ENCODE data around the gene AK4.
"Not testable (repeated sequence)": the region's sequence is repeated elsewhere in the genome, so short reads cannot be mapped to it uniquely, and the experiment has no call there.

The AK4 gene

GRCh38 chr1:65151641-65152040, 3.6 kb downstream of the AK4 start:
- TF ChIP-seq CTCF (IDR thresholded peaks at IDR 0.05; ENCODE audit: low read depth, low read length) = no peak
- DNase-seq (ENCODE audit: extremely low read depth, low read depth) = no peak

- no peak for TF ChIP-seq CTCF (IDR thresholded peaks at IDR 0.05; ENCODE audit: low read depth, low read length)
- no peak for DNase-seq (ENCODE audit: extremely low read depth, low read depth)
These were observed 5.6 kb downstream of the AK4 start for GRCh38 chr1:65153635-65154034.

GRCh38 chr1:65156910-65157545, 9.0 kb downstream of the AK4 start:
- TF ChIP-seq CTCF (IDR thresholded peaks at IDR 0.05; ENCODE audit: low read depth, low read length) = no peak

GRCh38 chr1:65157546-65157941, 9.5 kb downstream of the AK4 start:
- DNase-seq (ENCODE audit: extremely low read depth, low read depth) = no peak
- no peak for TF ChIP-seq CTCF (IDR thresholded peaks at IDR 0.05; ENCODE audit: low read depth, low read length)

More at GRCh38 chr1:65156910-65157545, 9.0 kb downstream of the AK4 start:
- DNase-seq (ENCODE audit: extremely low read depth, low read depth) = no peak

- DNase-seq (ENCODE audit: extremely low read depth, low read depth) = not testable (repeated sequence)
These were observed 11.3 kb downstream of the AK4 start for GRCh38 chr1:65159291-65159688.

- no peak for TF ChIP-seq CTCF (IDR thresholded peaks at IDR 0.05; ENCODE audit: low read depth, low read length)
- no peak for DNase-seq (ENCODE audit: extremely low read depth, low read depth)
These were observed 12.0 kb downstream of the AK4 start for GRCh38 chr1:65159801-65160523.

GRCh38 chr1:65163201-65163805, 15.3 kb downstream of the AK4 start:
- no peak for TF ChIP-seq CTCF (IDR thresholded peaks at IDR 0.05; ENCODE audit: low read depth, low read length)
- DNase-seq (ENCODE audit: extremely low read depth, low read depth) = no peak

- DNase-seq (ENCODE audit: extremely low read depth, low read depth) = not testable (repeated sequence)
These were observed 16.1 kb downstream of the AK4 start for GRCh38 chr1:65164101-65164500.

All from AG09319 (cell line).